AG04450 (cell line): ENCODE measurements around the gene TOR4A. TPM values are rescaled to one million over a fixed set of nuclear protein-coding genes. Genes with fewer than 3 reads are reported as not detected.

Experiments
- CTCF ChIA-PET: fragments of 300-600, 350-600 bp; formaldehyde crosslinking; extraction: SDS; loops from one replicate; lab custom pipeline; 2022; ENCODE audit warnings: antibody characterized with exemption, inconsistent platforms; lab: Charles Lee
- POLR2A ChIA-PET: fragments of 350-600 bp; formaldehyde crosslinking; extraction: SDS; loops from one replicate; lab custom pipeline; 2021; ENCODE audit warnings: antibody characterized with exemption, inconsistent platforms; lab: Yijun Ruan, JAX
- DNase-seq: peaks from one replicate; pipeline ENCODE4 v3.0.0-alpha.2; 2011; ENCODE audit warnings: low read depth, low spot score
- H3K27ac ChIP-seq: one replicate; pipeline ENCODE4 v1.5.1; 2012; ENCODE audit warnings: low read depth, low read length, control low read depth
- H3K27me3 ChIP-seq: one replicate; pipeline ENCODE4 v1.6.0; 2012; ENCODE audit warnings: low read length; ENCODE audit not compliant: control insufficient read depth, insufficient read depth
- H3K4me3 ChIP-seq: 2 replicates; pipeline ENCODE4 v1.5.1; 2011; ENCODE audit warnings: mild to moderate bottlenecking, low read depth, low read length, control low read depth
- H3K9me3 ChIP-seq: 2 replicates; pipeline ENCODE4 v1.5.1; 2012; ENCODE audit warnings: low read length; ENCODE audit not compliant: control insufficient read depth, insufficient read depth
- polyA plus RNA-seq: library from polyadenylated mRNA; depleted of rRNA; stranded (reverse); fragments of >200 nt; gene quantifications from 2 replicates; pipeline ENCODE4 v1.2.3, GENCODE V29; 2011
- TF ChIP-seq, protein P1 (sequence below): IDR thresholded peaks from 2 replicates; pipeline ENCODE4 v1.5.1; 2011; ENCODE audit warnings: low read depth, low read length, control low read depth, inconsistent platforms

The TOR4A gene
- polyA plus RNA-seq, 1 experiment: 14.1 TPM

DNA sequence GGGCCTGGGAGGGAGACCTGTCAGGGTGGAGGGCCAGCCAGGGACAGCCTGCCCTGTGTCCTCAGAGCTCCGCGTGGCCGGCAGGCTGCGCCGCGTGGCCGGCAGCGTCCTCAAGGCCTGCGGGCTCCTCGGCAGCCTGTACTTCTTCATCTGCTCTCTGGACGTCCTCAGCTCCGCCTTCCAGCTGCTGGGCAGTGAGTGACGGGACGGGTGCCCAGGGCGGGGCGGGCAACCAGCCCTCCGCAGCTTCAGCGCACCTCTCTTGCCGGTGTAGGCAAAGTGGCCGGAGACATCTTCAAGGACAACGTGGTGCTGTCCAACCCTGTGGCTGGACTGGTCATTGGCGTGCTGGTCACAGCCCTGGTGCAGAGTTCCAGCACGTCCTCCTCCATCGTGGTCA is 45.0 kb upstream of the TOR4A start:
- Histone ChIP-seq H3K4me3 (no peak overlapping the region), H3K27me3 (no peaks in the 10 kb centered on the region), H3K9me3 (no peaks in the 10 kb centered on the region; the same call in 1 of the 2 replicates), H3K27ac (no peak overlapping the region)
- no peak for DNase-seq
- TF ChIP-seq, protein P1, sequence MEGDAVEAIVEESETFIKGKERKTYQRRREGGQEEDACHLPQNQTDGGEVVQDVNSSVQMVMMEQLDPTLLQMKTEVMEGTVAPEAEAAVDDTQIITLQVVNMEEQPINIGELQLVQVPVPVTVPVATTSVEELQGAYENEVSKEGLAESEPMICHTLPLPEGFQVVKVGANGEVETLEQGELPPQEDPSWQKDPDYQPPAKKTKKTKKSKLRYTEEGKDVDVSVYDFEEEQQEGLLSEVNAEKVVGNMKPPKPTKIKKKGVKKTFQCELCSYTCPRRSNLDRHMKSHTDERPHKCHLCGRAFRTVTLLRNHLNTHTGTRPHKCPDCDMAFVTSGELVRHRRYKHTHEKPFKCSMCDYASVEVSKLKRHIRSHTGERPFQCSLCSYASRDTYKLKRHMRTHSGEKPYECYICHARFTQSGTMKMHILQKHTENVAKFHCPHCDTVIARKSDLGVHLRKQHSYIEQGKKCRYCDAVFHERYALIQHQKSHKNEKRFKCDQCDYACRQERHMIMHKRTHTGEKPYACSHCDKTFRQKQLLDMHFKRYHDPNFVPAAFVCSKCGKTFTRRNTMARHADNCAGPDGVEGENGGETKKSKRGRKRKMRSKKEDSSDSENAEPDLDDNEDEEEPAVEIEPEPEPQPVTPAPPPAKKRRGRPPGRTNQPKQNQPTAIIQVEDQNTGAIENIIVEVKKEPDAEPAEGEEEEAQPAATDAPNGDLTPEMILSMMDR: no peak
- ChIA-PET CTCF (no interaction called here), POLR2A (no interaction called here)

DNA sequence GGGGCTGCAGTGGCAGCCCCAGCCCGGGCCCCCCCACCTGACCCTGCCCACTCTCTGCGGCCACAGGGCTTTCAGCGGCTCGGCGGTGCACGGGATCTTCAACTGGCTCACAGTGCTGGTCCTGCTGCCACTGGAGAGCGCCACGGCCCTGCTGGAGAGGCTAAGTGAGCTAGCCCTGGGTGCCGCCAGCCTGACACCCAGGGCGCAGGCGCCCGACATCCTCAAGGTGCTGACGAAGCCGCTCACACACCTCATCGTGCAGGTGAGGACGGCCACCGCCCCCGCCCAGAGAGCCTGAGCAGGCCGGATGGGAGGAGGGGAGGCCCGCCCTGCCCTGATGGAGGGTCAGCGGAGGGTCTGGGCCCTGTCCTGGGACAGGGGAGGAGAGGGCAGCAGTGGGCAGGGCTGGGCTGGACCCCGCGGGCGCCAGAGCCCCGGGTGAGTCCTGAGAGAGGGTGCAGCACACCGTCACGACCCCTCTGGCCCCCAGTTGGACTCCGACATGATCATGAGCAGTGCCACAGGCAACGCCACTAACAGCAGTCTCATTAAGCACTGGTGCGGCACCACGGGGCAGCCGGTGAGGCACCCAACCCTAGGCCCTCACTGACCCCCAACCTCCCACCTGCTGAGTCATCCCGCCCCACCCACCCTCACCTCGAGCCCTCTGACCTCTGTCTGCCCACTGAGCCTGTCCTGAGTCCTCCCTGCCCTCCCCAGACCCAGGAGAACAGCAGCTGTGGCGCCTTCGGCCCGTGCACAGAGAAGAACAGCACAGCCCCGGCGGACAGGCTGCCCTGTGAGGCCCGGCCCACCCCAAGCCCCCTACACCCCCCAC is 44.2 kb upstream of the TOR4A start:
- Histone ChIP-seq H3K27me3 (no peaks in the 10 kb centered on the region), H3K4me3 (no peak overlapping the region), H3K9me3 (no peaks in the 10 kb centered on the region; the same call in 1 of the 2 replicates), H3K27ac (no peak overlapping the region)
- TF ChIP-seq, protein P1: no peak
- CTCF ChIA-PET: no interaction called here
- POLR2A ChIA-PET: interaction anchor here (0.5 kb wide), 1 partner anchor 110 kb away, joined by 11 read pairs; no protein-coding TSS in a partner anchor
- DNase-seq: no peak

DNA sequence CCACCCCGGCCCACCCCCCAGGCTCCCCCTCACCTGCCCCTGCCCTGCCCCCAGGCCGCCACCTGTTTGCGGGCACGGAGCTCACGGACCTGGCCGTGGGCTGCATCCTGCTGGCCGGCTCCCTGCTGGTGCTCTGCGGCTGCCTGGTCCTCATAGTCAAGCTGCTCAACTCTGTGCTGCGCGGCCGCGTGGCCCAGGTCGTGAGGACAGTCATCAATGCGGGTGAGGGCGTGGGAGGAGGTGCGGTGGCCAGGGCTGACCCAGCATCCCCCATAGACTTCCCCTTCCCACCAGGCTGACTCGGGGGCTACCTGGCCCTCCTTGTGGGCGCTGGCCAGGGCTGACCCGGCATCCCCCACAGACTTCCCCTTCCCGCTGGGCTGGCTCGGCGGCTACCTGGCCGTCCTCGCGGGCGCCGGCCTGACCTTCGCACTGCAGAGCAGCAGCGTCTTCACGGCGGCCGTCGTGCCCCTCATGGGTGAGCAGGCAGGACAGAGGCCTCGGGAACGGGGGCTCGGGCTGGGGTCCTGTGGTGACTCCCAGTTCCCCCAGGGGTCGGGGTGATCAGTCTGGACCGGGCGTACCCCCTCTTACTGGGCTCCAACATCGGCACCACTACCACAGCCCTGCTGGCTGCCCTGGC is 43.4 kb upstream of the TOR4A start:
- Histone ChIP-seq H3K4me3 (no peak overlapping the region), H3K9me3 (no peaks in the 10 kb centered on the region; the same call in 1 of the 2 replicates), H3K27ac (no peak overlapping the region), H3K27me3 (no peaks in the 10 kb centered on the region)
- ChIA-PET POLR2A (interaction anchor here (0.5 kb wide), 1 partner anchor 111 kb away, joined by 11 read pairs; no protein-coding TSS in a partner anchor), CTCF (interaction anchor here (0.6 kb wide), 1 partner anchor 188 kb away, joined by 3 read pairs; the partner anchor contains the start of gene NPDC1)
- DNase-seq: no peak
- TF ChIP-seq, protein P1: no peak

DNA sequence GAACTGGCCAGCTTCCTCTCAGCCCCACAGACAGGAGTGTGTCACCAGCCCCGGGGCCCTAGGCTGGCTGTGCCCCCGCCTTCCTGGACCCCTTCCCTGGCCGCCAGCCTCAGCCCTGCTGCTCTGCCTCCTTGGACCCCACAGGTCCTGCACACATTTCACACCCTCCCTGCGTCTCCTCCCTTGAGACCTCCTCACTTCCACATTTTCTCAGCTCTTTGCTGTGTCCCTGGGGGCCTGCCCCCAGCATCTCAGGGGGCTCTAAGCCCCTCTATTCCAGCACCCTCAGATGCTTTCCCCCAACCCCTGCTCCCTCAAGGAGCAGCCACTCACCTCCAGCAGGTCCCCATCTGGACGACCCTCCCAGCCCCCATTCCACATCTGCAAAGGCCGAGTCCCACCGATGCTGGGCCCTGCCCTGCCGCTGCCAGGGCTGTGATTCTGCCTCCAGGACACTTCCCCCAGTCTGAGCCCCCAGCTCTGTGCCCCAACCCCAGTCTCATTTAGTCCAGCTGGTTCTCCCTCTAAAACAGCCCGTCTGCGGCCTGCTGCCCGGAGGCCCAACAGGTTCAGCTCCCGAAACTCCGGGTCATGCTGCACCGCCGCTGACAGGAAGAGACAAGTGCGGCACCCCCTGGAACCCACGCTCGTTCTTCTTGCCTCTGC is 42.6 kb upstream of the TOR4A start:
- Histone ChIP-seq H3K4me3 (no peak overlapping the region), H3K27me3 (no peaks in the 10 kb centered on the region), H3K9me3 (no peaks in the 10 kb centered on the region; the same call in 1 of the 2 replicates), H3K27ac (no peak overlapping the region)
- POLR2A ChIA-PET: no interaction called here
- no peak for DNase-seq
- TF ChIP-seq, protein P1: no peak
- CTCF ChIA-PET: interaction anchor here (0.6 kb wide), 1 partner anchor 189 kb away, joined by 3 read pairs; the partner anchor contains the start of gene NPDC1
